NCI-H748 (cell line): ENCODE results near the gene BCO2.

Source experiments
- DNase-seq: peaks from one replicate; lab custom pipeline; 2025; ENCODE audit not compliant: unreplicated experiment; lab: John Stamatoyannopoulos, UW

BCO2 gene

DNA sequence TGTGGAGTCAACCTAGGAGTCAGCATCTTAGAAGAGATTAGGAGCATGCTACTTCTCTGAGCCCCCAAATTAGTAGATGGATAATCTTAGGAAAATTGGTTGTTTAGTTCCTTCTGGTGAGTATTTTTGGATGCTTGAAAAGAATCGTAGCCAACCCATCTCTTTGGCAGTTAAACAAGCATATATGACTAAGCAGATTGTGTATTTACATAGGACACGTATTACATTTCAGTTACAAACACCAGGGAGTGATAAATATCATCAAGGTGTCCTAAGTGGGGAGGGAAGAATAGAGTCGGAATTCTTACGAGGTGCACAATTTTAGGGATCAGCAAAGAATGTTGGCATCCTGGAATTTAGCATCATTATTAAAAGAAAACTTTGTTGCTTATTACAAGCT lies 71.9 kb downstream of the BCO2 start:
- DNase-seq: no peak

DNA sequence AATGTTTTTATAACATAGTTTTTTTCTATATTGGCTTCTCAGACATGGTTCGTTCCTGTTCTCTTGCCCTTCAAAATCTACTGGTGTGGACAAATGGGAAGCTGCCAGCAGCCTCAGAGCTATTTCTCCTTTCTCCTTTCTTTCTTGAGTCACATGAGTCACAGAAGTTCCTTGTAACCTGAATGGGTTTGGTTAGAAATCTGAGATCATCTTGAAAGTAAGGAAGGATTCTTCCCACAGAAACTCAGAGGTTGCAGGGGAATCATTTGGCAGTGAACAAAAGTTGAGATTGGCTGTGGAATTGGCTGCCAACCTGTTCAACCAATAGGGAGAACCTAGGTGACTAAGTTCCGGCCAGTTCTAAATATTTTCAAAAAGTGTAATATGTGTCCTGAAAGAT lies 72.9 kb downstream of the BCO2 start:
- no peak for DNase-seq

DNA sequence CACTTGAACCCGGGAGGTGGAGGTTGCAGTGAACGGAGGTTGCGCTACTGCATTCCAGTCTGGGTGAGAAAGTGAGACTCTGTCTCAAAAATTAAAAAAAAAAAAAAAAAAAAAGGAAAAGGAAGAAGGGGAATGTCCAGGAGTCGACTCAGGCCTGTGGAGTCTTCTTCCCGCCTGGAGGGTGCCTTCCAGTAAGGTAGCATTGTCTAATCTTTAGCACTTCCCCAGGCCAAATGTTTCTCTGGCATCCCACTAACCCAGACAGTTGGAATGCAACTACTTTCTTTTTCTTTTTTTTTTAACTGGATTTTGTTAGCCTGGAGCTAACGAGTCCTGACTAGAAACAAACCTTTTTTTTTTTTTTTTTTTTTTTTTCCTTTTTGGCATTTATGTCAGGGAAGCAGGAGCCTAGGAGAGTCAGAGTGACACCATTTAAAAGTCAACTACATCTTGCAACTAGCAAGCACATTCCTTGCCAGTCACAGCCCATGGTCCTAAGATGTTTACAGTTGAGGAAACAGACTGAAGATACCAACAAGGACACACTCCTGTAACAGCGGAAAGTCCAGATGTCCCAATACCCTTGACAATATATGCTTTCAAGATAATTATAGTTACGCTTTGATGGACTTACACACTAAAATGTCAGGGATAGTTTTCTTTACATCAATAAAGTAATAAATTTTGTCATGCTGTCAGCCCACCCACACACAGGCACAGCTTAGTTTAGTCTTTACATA lies 74.7 kb downstream of the BCO2 start:
- DNase-seq: no peak

DNA sequence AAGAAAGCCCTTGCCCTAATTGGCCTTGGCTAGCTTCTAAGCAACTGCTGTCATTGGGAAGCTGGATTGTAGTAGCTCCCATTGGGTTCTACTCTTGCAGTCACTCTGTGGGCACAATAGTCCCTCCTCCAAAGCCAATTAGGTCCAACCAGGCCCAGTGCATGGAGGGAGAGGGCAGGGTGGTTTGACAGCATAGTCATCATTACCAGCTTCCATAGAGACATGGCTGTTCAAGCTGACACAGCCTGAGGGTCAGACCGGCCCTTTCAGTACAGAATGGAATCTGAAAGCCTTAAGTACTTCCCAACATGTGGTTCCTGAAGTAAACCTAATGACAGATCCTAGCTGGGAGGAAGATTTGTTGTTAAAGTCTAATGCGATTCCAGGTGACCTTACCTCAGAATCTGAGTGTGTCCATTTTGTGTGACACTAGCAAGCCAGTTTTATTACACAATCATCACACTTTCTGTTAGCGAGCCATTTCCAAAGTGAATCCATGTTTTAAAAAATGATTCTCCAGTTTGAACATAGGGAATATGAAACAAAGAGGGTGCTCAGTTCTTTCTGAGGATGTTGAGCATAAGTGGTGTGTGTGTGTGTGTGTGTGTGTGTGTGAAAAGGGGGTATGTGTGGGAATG lies 78.4 kb downstream of the BCO2 start:
- DNase-seq: no peak

DNA sequence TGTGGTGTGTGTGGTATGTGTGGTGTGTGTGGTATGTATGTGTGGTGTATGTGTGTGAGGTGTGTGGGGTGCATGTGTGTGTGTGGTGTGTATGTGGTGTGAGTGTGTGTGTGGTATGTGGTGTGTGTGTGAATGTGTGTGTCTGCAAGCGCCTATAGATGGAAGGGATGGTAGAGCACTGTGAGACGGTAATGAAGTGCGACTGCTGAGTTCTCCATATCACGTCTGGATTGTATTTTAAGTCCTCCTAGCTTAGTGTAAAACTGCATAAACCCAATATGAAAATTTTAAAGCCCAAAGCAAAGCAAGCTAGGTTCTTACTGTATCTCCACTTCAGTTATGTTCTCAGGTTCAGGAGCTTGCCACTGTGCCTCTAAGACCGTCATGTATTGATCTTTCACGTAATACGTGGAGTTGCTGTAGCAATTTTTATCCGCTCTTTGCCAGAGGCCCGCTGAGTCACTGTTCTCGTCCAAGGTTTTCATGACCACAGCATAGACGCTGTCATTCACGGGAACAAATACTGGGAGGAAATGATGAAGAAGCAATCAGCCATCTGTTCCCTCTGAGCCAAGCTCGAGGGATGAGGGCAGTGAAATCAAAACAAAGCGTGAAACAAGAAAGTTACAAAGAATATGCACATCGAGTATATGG lies 79.9 kb downstream of the BCO2 start:
- peak; percentile 6 for DNase-seq

DNA sequence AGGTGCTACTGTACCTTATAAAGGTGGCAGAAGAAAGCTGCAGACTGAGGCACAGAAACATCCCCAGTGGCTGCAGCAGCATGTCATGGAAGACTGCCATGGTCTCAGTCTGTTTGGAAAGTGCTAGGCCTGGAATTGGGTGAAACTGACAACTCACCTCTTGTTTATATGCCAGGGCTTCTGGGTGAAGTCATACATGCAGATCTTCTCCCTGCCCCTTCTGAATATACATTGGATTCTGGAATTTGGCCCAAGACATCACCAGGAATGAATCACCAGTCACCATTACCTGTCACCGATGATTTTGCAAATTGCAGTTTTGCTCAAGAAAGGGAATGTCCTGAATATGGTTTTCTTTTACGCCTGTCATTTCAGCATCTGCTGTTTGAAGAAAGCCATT lies 85.2 kb downstream of the BCO2 start, which contains the start of gene PLET1:
Gene PLET1 (minus strand): TSS at position 371 of the 400 bp plus-strand sequence. CDS start 271 bp downstream, at position 100.
- no peak for DNase-seq

DNA sequence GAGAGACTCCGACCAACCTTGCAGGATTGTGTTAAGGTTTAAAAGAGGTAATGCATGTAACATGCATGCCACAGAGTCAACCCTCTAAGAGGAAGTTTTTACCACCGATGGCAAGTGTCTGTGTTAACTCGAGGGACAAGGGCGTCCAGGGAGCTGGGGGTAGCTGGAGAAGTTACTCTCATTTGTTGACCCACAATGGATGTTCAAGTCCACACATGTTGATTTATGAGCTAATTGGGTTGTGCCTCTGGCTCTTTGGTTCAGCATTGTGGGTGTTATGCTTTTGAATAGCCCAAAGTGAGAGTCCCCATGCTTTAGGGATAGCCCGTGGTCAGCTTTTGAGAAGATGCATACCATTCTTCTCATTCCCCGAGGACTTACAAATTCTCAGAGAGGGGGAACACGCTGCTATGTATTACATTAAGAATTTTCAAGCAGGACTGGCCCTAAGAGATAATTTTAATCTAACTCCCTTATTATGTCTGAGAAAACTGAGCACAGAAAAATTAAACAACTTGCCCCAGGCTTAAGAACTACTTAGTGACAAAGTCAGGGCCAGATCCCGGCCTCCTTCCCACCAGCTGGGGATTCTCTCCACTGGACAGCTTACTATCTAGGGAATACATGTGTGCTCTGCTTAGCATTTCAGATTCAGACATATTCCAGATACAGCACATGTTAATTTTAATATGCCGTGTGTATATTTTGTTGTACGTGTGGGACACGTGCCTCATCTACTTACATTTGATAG lies 90.5 kb downstream of the BCO2 start:
- no peak for DNase-seq

DNA sequence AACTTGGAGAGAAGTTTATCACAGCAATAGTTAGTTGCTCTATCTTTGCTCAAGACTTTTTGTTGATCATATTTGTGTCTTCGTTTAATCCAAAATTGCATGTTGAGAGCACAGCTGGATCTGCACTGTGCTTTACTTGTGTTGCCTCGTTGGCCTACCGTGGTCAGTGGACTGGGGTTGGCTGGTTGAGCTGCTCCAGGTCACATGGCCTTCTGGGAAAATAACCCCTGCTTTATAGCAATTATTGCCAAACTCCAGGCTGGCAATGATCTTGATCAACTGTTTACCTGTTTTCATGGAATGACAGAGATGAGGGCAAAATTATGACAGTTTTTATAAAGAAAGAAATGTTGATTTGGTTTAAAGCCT lies 91.1 kb downstream of the BCO2 start:
- no peak for DNase-seq

DNA sequence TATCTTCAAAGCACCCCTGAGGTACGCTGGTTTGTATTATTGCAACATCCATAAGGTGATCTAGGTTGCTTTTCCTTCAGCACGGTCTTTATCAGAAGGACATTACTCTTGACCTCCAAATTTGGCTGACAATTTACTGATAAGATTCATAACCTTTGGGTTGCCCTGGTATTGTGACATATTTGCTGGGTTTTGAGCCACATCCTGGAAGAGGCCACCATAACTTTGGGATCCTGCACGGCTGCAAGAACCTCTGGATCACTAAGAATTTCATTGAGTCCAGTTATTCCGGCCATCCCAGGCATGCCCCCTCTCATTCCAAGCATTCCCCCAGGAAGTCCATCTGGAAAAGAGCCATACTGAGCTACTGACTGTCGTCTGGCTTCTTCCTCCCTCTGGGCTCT lies 91.9 kb downstream of the BCO2 start:
- DNase-seq: no peak

DNA sequence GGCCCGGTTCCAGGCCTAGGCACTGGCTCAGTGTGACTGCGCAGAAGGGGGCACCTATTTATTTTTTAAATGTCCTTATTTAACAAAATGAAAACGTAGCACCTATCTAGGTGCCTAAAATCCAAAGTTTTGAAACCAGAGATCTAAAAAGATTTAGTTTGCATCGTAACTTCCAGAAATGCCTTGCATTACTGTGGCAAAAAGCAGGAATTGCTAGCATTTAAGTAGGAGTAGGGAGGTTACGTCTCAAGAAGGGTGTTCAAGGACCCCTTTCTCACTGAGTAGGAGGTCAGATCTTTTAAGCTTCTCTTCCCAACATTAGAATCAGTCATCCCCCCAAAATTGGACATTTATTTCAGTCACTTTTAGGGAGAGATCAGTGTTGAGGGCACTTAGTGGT lies 93.1 kb downstream of the BCO2 start:
- DNase-seq: no peak
